ENCODE measurements around the gene ZSWIM4.

Gene ZSWIM4

DNA sequence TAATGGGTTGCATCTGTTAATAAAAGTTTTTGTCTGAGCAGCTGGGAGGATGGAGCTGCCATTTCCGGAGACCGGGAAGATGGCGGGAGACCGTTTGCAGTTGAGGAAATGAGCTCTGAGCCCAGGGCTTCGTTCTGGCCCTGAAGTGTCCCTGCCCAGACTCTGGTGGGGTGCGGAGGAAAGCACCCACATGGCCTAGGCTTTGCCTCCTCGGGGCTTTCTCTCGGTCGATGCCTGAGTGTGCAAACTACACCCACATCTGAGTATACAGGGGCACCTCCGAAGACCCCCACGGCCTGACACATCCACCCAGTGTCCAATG is 66.1 kb downstream of the ZSWIM4 start:
- Histone ChIP-seq H3K27ac (peak overlapping the region; percentile 86 to 94), H3K4me1 (peaks cover 0 to 37% (median 19%) of the 10 kb centered on the region in 4 donors), H3K4me3 (peak overlapping the region; percentile 47), H3K27me3 (peaks cover 0 to 3% of the 10 kb centered on the region in 2 donors), H3K9me3 (no peaks in the 10 kb centered on the region), H3K36me3 (no peaks in the 10 kb centered on the region)
- intact Hi-C loops (cut with DNase I; ENCODE audit: low total_unique reads): no loop called here
- DNase-seq: no peak
- TF ChIP-seq, protein P1, sequence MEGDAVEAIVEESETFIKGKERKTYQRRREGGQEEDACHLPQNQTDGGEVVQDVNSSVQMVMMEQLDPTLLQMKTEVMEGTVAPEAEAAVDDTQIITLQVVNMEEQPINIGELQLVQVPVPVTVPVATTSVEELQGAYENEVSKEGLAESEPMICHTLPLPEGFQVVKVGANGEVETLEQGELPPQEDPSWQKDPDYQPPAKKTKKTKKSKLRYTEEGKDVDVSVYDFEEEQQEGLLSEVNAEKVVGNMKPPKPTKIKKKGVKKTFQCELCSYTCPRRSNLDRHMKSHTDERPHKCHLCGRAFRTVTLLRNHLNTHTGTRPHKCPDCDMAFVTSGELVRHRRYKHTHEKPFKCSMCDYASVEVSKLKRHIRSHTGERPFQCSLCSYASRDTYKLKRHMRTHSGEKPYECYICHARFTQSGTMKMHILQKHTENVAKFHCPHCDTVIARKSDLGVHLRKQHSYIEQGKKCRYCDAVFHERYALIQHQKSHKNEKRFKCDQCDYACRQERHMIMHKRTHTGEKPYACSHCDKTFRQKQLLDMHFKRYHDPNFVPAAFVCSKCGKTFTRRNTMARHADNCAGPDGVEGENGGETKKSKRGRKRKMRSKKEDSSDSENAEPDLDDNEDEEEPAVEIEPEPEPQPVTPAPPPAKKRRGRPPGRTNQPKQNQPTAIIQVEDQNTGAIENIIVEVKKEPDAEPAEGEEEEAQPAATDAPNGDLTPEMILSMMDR (IDR thresholded peaks at IDR 0.05): no peak

DNA sequence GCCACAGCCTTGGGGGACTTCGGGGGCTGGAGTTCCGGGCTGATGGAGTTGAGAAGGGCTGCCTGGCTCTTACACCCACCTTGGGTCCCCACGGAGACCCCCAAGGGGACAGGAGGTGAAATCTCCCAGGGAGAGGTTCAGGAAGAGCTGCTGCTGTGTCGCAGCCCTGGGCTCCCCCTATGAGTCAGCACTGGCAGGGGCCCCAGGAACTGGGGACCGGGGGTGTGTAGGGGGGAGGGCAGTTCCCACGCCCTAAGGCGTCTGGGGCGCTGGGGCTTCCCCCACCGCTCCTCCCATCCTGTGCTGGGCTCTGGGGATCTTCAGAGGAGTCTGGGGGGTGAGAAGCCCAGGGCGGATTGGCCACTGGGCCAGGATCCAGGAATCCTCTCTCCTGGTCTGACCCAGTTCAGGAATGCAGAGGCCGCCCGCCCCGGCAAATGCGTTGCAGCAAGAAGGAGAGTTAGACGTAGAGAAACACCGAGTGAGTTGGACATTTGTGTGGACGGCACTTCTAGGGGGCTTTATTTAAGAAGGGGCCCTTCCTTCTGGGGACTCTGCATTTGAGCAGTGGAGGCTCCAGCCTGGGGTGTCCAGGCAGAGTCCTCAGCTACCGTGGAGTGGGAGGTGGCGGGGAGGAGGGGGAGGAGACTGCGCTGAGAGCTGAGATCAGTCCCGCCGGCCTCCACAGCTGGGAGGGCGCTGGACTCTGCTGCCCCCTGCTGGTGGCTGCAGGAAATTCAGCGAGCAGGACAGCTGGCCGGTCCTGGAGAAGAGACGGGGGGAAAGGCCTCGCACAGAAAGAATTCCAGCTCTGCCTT is 66.7 kb downstream of the ZSWIM4 start:
- peak overlapping the region; percentile 47 for H3K4me3 ChIP-seq
- DNase-seq: peak; percentile 92 to 97
- intact Hi-C loops (cut with DNase I; ENCODE audit: low total_unique reads): loop anchor here (2.0 kb wide), 1 partner anchor 77 kb away; no protein-coding TSS in a partner anchor

DNA sequence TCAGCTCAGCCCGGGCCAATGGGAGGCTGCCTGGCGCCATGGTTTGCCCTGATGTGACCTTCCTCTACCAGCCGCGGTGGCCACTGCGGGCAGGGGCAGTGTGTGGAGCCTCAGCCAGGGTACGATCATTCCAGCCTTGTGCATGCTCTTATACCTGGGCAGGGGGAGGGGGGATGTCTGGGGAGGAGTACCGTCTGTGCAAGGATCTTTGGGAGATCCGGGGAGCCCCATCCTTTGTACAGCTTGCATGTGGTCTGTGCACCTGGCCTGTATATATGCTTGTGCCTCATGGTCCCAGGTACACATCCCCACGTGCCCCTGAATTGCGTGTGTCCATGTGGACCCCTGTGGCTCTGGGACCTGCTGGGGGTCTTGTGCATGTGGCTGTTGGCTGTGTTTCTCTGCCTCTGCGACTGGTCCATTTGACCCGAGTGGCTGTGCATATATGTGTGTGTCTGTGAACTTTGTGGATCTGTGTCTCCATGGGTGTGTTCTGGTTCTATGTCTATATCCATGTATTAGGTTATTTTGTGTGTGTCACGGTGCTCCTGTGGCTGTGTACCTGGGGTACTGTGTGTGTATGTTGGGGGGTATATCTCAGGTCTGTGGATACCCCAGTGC is 68.9 kb downstream of the ZSWIM4 start:
- Histone ChIP-seq H3K9me3 (no peaks in the 10 kb centered on the region), H3K27ac (peak overlapping the region; percentile 63 to 70), H3K27me3 (peaks cover 0 to 3% of the 10 kb centered on the region in 2 donors), H3K4me3 (peak overlapping the region in 1 of 2 donors; percentile 62), H3K36me3 (no peaks in the 10 kb centered on the region), H3K4me1 (peaks cover 0 to 39% (median 19%) of the 10 kb centered on the region in 4 donors)
- TF ChIP-seq, protein P1 (IDR thresholded peaks at IDR 0.05): no peak
- no peak for DNase-seq
- intact Hi-C loops (cut with DNase I; ENCODE audit: low total_unique reads): no loop called here

More for the DNA sequence above, 66.7 kb downstream of the ZSWIM4 start:
- Histone ChIP-seq H3K27me3 (peaks cover 0 to 3% of the 10 kb centered on the region in 2 donors), H3K9me3 (no peaks in the 10 kb centered on the region), H3K4me1 (peaks cover 0 to 39% (median 19%) of the 10 kb centered on the region in 4 donors), H3K27ac (peak overlapping the region; percentile 86 to 94), H3K36me3 (no peaks in the 10 kb centered on the region)
- TF ChIP-seq, protein P1 (IDR thresholded peaks at IDR 0.05): peak; percentile 99

DNA sequence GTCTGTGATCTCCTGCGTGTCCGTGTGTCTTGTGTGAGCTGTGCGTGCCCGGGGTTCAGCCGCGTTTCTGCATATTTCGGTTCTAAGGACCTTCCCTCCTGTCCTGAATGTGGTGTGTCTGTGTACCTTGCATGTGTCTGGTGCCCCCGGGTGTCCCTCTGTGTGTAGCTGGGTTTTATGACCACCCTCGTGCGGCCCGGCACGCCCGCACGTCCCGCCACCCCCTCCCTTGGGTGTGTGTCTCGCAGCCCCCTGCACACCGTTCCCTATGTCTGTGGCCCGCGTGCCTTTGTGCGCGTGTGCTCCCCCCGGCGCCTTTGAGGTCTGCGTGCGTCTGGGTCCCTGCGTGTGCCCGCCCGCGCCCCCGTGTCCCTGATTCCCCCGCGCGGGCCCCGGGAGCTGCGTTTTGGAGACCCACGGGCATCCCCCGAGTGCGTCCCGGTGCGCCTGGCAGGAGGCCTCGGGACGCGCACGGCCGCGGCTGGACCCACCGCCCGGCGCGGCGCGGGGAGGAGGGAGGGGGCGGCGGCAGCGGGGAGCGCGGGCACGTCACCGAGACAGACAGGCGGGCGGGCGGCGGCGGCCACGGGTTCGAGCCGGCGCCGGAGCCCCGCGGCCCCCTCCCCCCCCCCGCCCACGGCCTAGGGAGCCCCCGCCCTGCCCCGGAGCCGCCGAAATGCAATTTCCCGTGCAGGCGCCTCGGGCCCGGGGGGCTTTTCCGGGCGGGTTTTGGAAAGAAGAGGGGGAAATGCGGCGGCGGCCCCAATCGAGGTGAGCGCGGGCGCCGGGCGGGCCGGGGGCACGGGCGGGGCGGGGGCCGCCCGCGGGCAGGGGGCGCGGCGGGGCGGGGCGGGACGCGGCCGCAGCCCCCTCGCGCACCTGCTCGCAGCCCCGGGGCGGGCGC is 69.7 kb downstream of the ZSWIM4 start:
- H3K36me3 ChIP-seq: no peaks in the 10 kb centered on the region
- H3K4me1 ChIP-seq: peaks cover 0 to 39% (median 19%) of the 10 kb centered on the region in 4 donors
- H3K27ac ChIP-seq: peak overlapping the region; percentile 63 to 70
- TF ChIP-seq, protein P1 (IDR thresholded peaks at IDR 0.05): no peak
- peaks cover 0 to 3% of the 10 kb centered on the region in 2 donors for H3K27me3 ChIP-seq
- H3K4me3 ChIP-seq: peak overlapping the region; percentile 62 to 71
- H3K9me3 ChIP-seq: no peaks in the 10 kb centered on the region
- intact Hi-C loops (cut with DNase I; ENCODE audit: low total_unique reads): no loop called here
- no peak for DNase-seq

Data from tibial artery (tissue), 4 donors.